Neuron (in vitro differentiated cells): Measurements from ENCODE around the gene TMEM86B.

ENCODE experiments used
- H2AFZ ChIP-seq: one replicate; pipeline ENCODE4 v1.6.1; 2013; ENCODE audit warnings: low read depth, mild to moderate bottlenecking, inconsistent platforms, low read length, moderate library complexity
- H3K27me3 ChIP-seq: one replicate; pipeline ENCODE4 v1.6.1; 2013; ENCODE audit warnings: low read length; ENCODE audit not compliant: insufficient read depth
- H3K36me3 ChIP-seq: one replicate; pipeline ENCODE4 v1.6.1; 2013; ENCODE audit warnings: low read length; ENCODE audit not compliant: insufficient read depth
- H3K4me1 ChIP-seq: one replicate; pipeline ENCODE4 v1.6.1; 2013; ENCODE audit warnings: low read length; ENCODE audit not compliant: insufficient read depth
- H3K4me3 ChIP-seq: 2 replicates; pipeline ENCODE4 v1.5.1; 2013; ENCODE audit warnings: mild to moderate bottlenecking, low read length, moderate library complexity
- H3K9me3 ChIP-seq: one replicate; pipeline ENCODE4 v1.6.1; 2013; ENCODE audit warnings: low read length

Gene TMEM86B

DNA sequence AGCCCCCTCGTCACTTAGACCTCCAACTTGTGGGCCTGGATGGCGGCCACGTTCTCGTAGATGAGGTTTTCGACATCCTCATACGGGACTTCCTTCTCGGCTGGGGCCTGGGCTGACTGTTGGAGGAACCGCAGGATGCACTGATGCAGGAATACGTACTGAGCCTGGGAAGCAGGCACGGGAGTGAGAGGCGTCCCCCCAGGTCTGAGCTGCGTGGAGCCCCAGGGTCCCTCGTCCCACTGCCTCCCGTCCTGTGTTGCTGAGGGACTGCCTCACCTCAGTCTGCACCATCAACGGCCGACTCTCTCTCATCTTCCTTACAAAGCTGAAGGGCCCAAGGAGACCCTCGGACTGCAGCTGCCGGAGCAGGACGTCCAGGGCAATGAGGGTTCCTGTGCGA is 46.8 kb downstream of the TMEM86B start:
- no peak overlapping the region for H2AFZ ChIP-seq
- no peak overlapping the region for H3K4me3 ChIP-seq
- H3K4me1 ChIP-seq: peaks cover 10% of the 10 kb centered on the region
- H3K9me3 ChIP-seq: peaks cover 2% of the 10 kb centered on the region
- H3K27me3 ChIP-seq: peaks cover 28% of the 10 kb centered on the region
- H3K36me3 ChIP-seq: no peaks in the 10 kb centered on the region

DNA sequence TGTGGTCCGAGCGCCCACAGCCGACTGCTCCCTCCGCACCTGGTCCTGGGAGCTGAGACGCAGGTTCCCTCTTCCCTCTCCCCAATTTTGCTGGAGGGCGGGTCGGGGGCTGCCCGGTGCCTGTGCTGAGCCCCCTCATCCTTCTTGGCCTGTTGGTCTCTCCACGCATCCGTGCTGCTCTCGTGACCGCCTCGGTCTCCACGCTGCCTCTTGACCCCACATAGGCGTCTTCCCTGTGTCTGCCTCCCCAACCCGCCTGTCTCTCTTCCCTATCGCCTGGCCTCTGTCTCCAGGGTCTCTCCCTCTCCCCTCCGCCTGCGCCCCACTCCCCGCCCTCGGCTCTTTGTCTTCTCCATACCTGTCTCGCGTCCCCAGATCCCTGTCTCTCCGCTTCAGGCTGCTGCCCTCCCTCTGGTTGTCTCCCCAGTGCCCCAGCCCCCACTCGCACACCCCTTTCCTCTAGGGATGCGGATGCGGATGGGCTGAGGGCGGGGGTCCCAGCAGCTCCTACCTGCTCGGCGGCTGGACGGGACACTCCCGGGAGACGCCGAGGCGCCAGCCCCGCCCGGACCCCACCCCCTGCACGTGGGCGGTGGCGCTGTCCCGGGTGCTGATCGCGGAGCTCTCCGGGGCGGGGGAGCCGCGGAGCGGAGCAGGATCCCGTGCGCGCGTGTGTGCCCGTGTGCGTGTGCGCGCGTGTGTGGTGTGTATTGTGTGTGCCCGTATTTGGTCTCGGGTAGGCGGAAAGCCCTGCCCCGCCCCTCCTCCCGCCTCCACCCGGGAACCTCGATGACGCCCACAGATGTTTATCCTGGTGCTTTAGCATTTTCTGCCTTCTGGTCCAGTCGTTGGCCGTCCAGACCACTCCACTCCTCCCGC is 48.7 kb downstream of the TMEM86B start, which contains the start of gene SYT5:
Gene SYT5 (minus strand): TSS at position 684 of the 879 bp plus-strand sequence. CDS start 1,248 bp downstream, outside the sequence.
- Histone ChIP-seq H3K4me3 (peak within 1 kb of the TSS; percentile 71), H3K27me3 (peaks cover 20% of the 10 kb centered on the region)

DNA sequence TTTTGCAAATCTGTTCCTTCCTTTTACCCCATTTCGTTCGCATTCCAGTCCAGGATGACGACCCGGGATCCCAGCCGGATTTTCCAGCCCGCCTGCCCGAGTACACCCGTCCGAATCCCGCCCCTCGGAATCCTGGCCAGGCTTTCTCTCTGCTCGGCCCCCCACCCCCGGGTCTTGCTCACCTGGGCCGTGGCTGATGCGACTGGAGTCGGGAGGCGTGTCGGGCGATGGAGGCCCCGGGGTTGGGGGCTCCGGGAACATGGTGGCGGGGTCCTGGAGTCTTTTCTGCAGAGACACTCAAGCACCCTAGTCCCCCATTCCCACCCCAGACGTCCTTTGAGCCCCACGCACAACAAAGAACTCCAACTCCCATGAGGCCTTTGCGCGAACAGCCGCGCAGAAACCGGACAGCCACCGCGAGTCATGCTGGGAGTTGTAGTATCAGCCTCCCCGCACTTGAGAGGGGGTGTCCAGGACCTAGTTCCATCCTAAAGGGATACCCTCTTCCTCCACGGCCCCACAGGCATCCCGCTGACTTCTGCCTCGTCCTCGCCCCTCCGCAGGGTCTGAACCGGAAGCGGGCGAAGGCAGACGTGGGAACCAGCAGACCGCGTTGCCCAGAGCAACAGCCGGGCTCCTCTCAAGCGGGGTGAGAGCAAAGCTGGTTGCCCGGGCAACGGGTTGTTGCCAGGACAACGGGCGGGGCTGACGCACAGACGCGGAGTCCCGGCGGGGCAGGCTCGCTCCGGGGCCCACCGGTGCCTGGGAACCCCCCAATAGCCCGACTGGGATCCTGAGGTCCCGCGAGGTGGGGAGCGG is 49.6 kb downstream of the TMEM86B start:
- Histone ChIP-seq H3K4me1 (peaks cover 10% of the 10 kb centered on the region), H3K9me3 (peaks cover 10% of the 10 kb centered on the region), H2AFZ (peak overlapping the region; percentile 62), H3K4me3 (peak overlapping the region; percentile 71), H3K27me3 (peaks cover 20% of the 10 kb centered on the region), H3K36me3 (no peaks in the 10 kb centered on the region)

More for the DNA sequence above, 48.7 kb downstream of the TMEM86B start, which contains the start of gene SYT5:
- H2AFZ ChIP-seq: peak within 1 kb of the TSS; percentile 62
- peaks cover 10% of the 10 kb centered on the region for H3K4me1 ChIP-seq
- H3K36me3 ChIP-seq: no peaks in the 10 kb centered on the region
- H3K9me3 ChIP-seq: peaks cover 10% of the 10 kb centered on the region
